GM12878 (cell line): ENCODE data around the gene DGLUCY. TPM values are rescaled to one million over a fixed set of nuclear protein-coding genes. Genes with fewer than 3 reads are reported as not detected.
A peak's percentile ranks its signal among the peaks of the same experiment; 100 is the strongest.

Experiments
- ATAC-seq: fragments of 200-7000 bp; cut with Tn5 transposase; 3 replicates; pipeline ENCODE4 v1.9.1; 2020; ENCODE audit warnings: mild to moderate bottlenecking, moderate library complexity
- BruUV-seq: library from RNA; stranded (reverse); fragments of 400-500 nt; replicated peaks from 2 replicates; lab custom pipeline; 2021; lab: Mats Ljungman, UMichigan
- CTCF ChIA-PET: fragments of 300-600 bp; sonication (Branson Sonifier 250); formaldehyde crosslinking; extraction: SDS; loops from one replicate; lab custom pipeline; 2021; ENCODE audit warnings: inconsistent platforms; lab: Yijun Ruan, JAX
- POLR2A ChIA-PET: fragments of 350-600 bp; formaldehyde crosslinking; extraction: SDS; loops from one replicate; lab custom pipeline; 2021; ENCODE audit warnings: inconsistent platforms; lab: Charles Lee
- RAD21 ChIA-PET: fragments of 300-600 bp; sonication (Branson Sonifier 250); formaldehyde crosslinking; loops from one replicate; lab custom pipeline; 2023; ENCODE audit warnings: antibody characterized with exemption; ENCODE audit not compliant: unreplicated experiment; lab: Charles Lee
- SMC1A ChIA-PET: fragments of 300-600 bp; sonication (Branson Sonifier 250); formaldehyde crosslinking; loops from one replicate; lab custom pipeline; 2023; ENCODE audit not compliant: unreplicated experiment, uncharacterized antibody; lab: Charles Lee
- DNase-seq: peaks from one replicate; pipeline ENCODE4 v3.0.0-alpha.2; 2011; ENCODE audit warnings: low read depth, low spot score
- FAIRE-seq: peaks from 3 replicates; lab custom pipeline; 2011; peaks lifted over from hg19 to GRCh38; lab: Jason Lieb, UNC
- H2AFZ ChIP-seq: 2 replicates; pipeline ENCODE4 v1.6.0; 2011; ENCODE audit warnings: low read depth, low read length, control low read depth; ENCODE audit not compliant: control insufficient read depth
- H3K27ac ChIP-seq: 2 replicates; pipeline ENCODE4 v1.5.1; 2011; ENCODE audit warnings: control low read depth; ENCODE audit not compliant: control insufficient read depth, insufficient read depth
- H3K27me3 ChIP-seq, 2 experiments: replicated peaks in 1 of 2; 2 replicates each; pipeline versions ENCODE4 v1.6.0 to v1.6.1; 2011; ENCODE audit warnings: low read length in 1 of 2; ENCODE audit not compliant: control insufficient read depth in 2 of 2, insufficient read depth in 2 of 2
- H3K36me3 ChIP-seq, 2 experiments: 2 replicates each; pipeline ENCODE4 v1.5.1; 2011; ENCODE audit warnings: low read length in 1 of 2; ENCODE audit not compliant: control insufficient read depth in 2 of 2, insufficient read depth in 2 of 2
- H3K4me1 ChIP-seq: 2 replicates; pipeline ENCODE4 v1.6.1; 2011; ENCODE audit warnings: mild to moderate bottlenecking, low read length, moderate library complexity, mixed read lengths; ENCODE audit not compliant: control insufficient read depth, insufficient read depth
- H3K4me2 ChIP-seq: 2 replicates; pipeline ENCODE4 v1.6.0; 2011; ENCODE audit warnings: control low read depth; ENCODE audit not compliant: control insufficient read depth, insufficient read depth
- H3K4me3 ChIP-seq: fragments of 200-600 bp; sonication (generic); 2 replicates; pipeline ENCODE4 v1.5.1; 2016
- H3K79me2 ChIP-seq: 2 replicates; pipeline ENCODE4 v1.6.0; 2011; ENCODE audit warnings: low read length; ENCODE audit not compliant: control insufficient read depth, insufficient read depth
- H3K9ac ChIP-seq: 2 replicates; pipeline ENCODE4 v1.8.0; 2011; ENCODE audit warnings: low read length, control low read depth, mixed read lengths; ENCODE audit not compliant: control insufficient read depth, insufficient read depth
- H3K9me3 ChIP-seq: replicated peaks from 3 replicates; pipeline ENCODE4 v1.5.1; 2011; ENCODE audit warnings: mild to moderate bottlenecking, low read length; ENCODE audit not compliant: control insufficient read depth, insufficient read depth
- H4K20me1 ChIP-seq: 2 replicates; pipeline ENCODE4 v1.6.0; 2011; ENCODE audit not compliant: control insufficient read depth, insufficient read depth
- ATF2 ChIP-seq: IDR thresholded peaks from 2 replicates; pipeline ENCODE4 v1.6.1; 2012; ENCODE audit warnings: low read length, inconsistent platforms
- CBX3 ChIP-seq: fragments of 200-600 bp; sonication (generic); IDR thresholded peaks from 2 replicates; pipeline ENCODE4 v1.6.1; 2016; ENCODE audit warnings: low read depth, borderline replicate concordance
- EP300 ChIP-seq, 2 experiments: fragments of 150-350 bp in 1 of 2; IDR thresholded peaks; 2 replicates each; pipeline ENCODE4 v1.6.1; 2011 to 2012; ENCODE audit warnings: low read depth in 2 of 2, low read length in 2 of 2, borderline replicate concordance in 1 of 2, improper control_type of control experiment in 1 of 2, inconsistent platforms in 1 of 2; ENCODE audit not compliant: control insufficient read depth in 1 of 2
- HDAC6 ChIP-seq: fragments of 200-600 bp; sonication (generic); IDR thresholded peaks from one replicate; pipeline ENCODE4 v1.8.0; 2017; ENCODE audit warnings: antibody characterized with exemption; ENCODE audit not compliant: unreplicated experiment
- MXI1 ChIP-seq: fragments of 150-350 bp; IDR thresholded peaks from 2 replicates; pipeline ENCODE4 v1.6.1; 2011; ENCODE audit warnings: low read depth, mild to moderate bottlenecking, inconsistent platforms, low read length, improper control_type of control experiment
- NR2C2 ChIP-seq: IDR thresholded peaks from 2 replicates; pipeline ENCODE4 v1.6.1; 2011; ENCODE audit warnings: borderline replicate concordance, low read depth; ENCODE audit not compliant: control insufficient read depth, insufficient read length
- SMARCA5 ChIP-seq: fragments of 450-650 bp; IDR thresholded peaks from 2 replicates; pipeline ENCODE4 v1.6.1; 2017; ENCODE audit warnings: mild to moderate bottlenecking
- SREBF1 ChIP-seq: IDR thresholded peaks from 2 replicates; pipeline ENCODE4 v1.6.1; 2012; ENCODE audit warnings: mild to moderate bottlenecking, low read length
- STAT1 ChIP-seq: fragments of 450-650 bp; conservative IDR thresholded peaks from 2 replicates; pipeline ENCODE4 v1.6.1; 2014; ENCODE audit warnings: antibody characterized with exemption, mild to moderate bottlenecking
- WRNIP1 ChIP-seq: IDR thresholded peaks from 2 replicates; pipeline ENCODE4 v1.6.1; 2011; ENCODE audit warnings: low read depth, low read length, improper control_type of control experiment, borderline replicate concordance
- YBX1 ChIP-seq: fragments of 450-650 bp; IDR thresholded peaks from 2 replicates; pipeline ENCODE4 v1.6.1; 2016; ENCODE audit warnings: antibody characterized with exemption
- WGBS: methylation state at CpG from one replicate; pipeline ENCODE4 v1.1.6; 2016; ENCODE audit warnings: low lambda C conversion rate; ENCODE audit not compliant: insufficient replicate concordance, insufficient coverage; ENCODE audit errors: missing lambda C conversion rate; 5-methylcytosine and 5-hydroxymethylcytosine counted together
- in situ Hi-C: fragments of 300-500 bp; cut with MboI; formaldehyde crosslinking; loops from 9 replicates; pipeline ENCODE4 v1.14.3; 2018; ENCODE audit warnings: mixed read lengths
- intact Hi-C: fragments of 100-400 bp; cut with micrococcal nuclease; formaldehyde crosslinking; loops from one replicate; pipeline ENCODE4 v1.14.2; 2022; ENCODE audit not compliant: unreplicated experiment
- polyA plus RNA-seq, 11 experiments: library from polyadenylated mRNA; depleted of rRNA in 4 of 11; unstranded in 6 of 11; stranded (reverse) in 5 of 11; fragments of >200 nt; fragmentation: Nextera tagmentation in 4 of 11; fragmentation: Illumina TruSeq in 1 of 11; extraction: Ambion mirVana in 4 of 11; extraction: Trizol in 1 of 11; gene quantifications; 1 replicate in 1 of 11; 2 replicates in 10 of 11; pipeline versions ENCODE4 v1.2.1 to v1.2.3, GENCODE V29; 2011 to 2016; ENCODE audit warnings: inconsistent platforms in 2 of 11, missing spikeins in 2 of 11, low read depth in 1 of 11
- total RNA-seq, 4 experiments: library from RNA; depleted of rRNA in 3 of 4; stranded (reverse); fragments of >200 nt in 3 of 4; fragmentation: Illumina TruSeq in 1 of 4; extraction: Trizol in 1 of 4; gene quantifications; 2 replicates each; pipeline versions ENCODE4 v1.2.1 to v1.2.3, GENCODE V29; 2013 to 2021

DGLUCY gene
- total and polyA plus RNA-seq, 10 of the 15 experiments (the other 5 are each of a cell fraction or from before 2014, with no cell fraction given), result 15.0 to 70.3 (median 55.1) TPM

GRCh38 chr14:91229005-91229382, 115.1 kb downstream of the DGLUCY start:
- CTCF ChIA-PET, result interaction anchor here (0.6 to 4.7 kb wide), 9 partner anchors 10 to 326 kb away, joined by 3 to 59 read pairs (median 4); partner anchors contain the start of gene GPR68
- FAIRE-seq (no peak), DNase-seq (no peak), ATAC-seq (no peak)
- POLR2A ChIA-PET, result interaction anchor here (0.5 to 4.6 kb wide), 6 partner anchors 10 to 69 kb away, joined by 3 to 108 read pairs (median 8); partner anchors contain the start of gene GPR68
- no peaks in the 10 kb centered on the region for H4K20me1 ChIP-seq
- TF ChIP-seq MXI1 (0 out of 2 replicates have a peak, but pooled peaks have one; percentile 2), CBX3 (no peak)
- peaks cover 53% of the 10 kb centered on the region for H3K4me1 ChIP-seq
- H2AFZ ChIP-seq, result no peak overlapping the region
- RAD21 ChIA-PET, result interaction anchor here (1.1 to 5.5 kb wide), 8 partner anchors 10 to 189 kb away, joined by 3 to 90 read pairs (median 10); partner anchors contain the start of genes CCDC88C and GPR68
- no peaks in the 10 kb centered on the region for H3K27me3 ChIP-seq
- peak overlapping the region; percentile 61 for H3K9ac ChIP-seq
- no peaks in the 10 kb centered on the region; the same call in 1 of the 2 replicates for H3K79me2 ChIP-seq
- SMC1A ChIA-PET, result interaction anchor here (0.9 to 5.7 kb wide), 9 partner anchors 13 to 145 kb away, joined by 3 to 142 read pairs (median 5); partner anchors contain the start of gene GPR68
- no TSS peak for BruUV-seq
- 0 out of 2 replicates have a peak overlapping the region, but pooled peaks have one; percentile 0 for H3K4me3 ChIP-seq
- peak overlapping the region; percentile 92 for H3K27ac ChIP-seq
- WGBS, result 29% methylated on average over 1 of the region's 1 CpG
- intact Hi-C loops (loop anchor here (1.0 to 2.0 kb wide), 2 partner anchors 21 to 58 kb away; no protein-coding TSS in a partner anchor), in situ Hi-C loops (no loop called here)
- peaks cover 4 to 6% of the 10 kb centered on the region in 2 experiments; a peak in 3 of 4 replicates for H3K36me3 ChIP-seq
- H3K4me2 ChIP-seq, result peak overlapping the region; percentile 73
- peaks cover 10% of the 10 kb centered on the region for H3K9me3 ChIP-seq

GRCh38 chr14:91229743-91230200, 115.9 kb downstream of the DGLUCY start:
- Histone ChIP-seq H3K79me2 (no peaks in the 10 kb centered on the region; the same call in 1 of the 2 replicates), H3K9me3 (peaks cover 10% of the 10 kb centered on the region), H3K9ac (peak overlapping the region; percentile 54; the same call in 1 of the 2 replicates), H3K27ac (peak overlapping the region; percentile 92), H4K20me1 (no peaks in the 10 kb centered on the region), H3K4me1 (peaks cover 53% of the 10 kb centered on the region), H3K4me3 (peak overlapping the region; percentile 29; the same call in 1 of the 2 replicates), H3K4me2 (peak overlapping the region; percentile 73), H3K27me3 (no peaks in the 10 kb centered on the region), H2AFZ (no peak overlapping the region), H3K36me3 (peaks cover 4 to 8% of the 10 kb centered on the region in 2 experiments; a peak in 3 of 4 replicates)
- BruUV-seq, result no TSS peak
- intact Hi-C loops, result loop anchor here (1.0 to 2.0 kb wide), 2 partner anchors 21 to 57 kb away; no protein-coding TSS in a partner anchor
- in situ Hi-C loops, result no loop called here
- peak; percentile 78 for ATAC-seq
- ChIA-PET CTCF (interaction anchor here (0.6 to 4.7 kb wide), 4 partner anchors 11 to 120 kb away, joined by 3 to 59 read pairs (median 4); partner anchors contain the start of gene GPR68), POLR2A (interaction anchor here (1.1 to 4.6 kb wide), 5 partner anchors 9 to 35 kb away, joined by 3 to 108 read pairs (median 12); partner anchors contain the start of gene GPR68), RAD21 (interaction anchor here (1.1 to 5.5 kb wide), 7 partner anchors 9 to 188 kb away, joined by 3 to 90 read pairs (median 16); partner anchors contain the start of genes CCDC88C and GPR68), SMC1A (interaction anchor here (0.9 to 5.7 kb wide), 6 partner anchors 12 to 59 kb away, joined by 3 to 142 read pairs (median 6); partner anchors contain the start of gene GPR68)
- DNase-seq, result peak; percentile 96
- WGBS, result under 1% methylated on average over 6 of the region's 6 CpGs
- peak; percentile 86 for FAIRE-seq
- TF ChIP-seq SMARCA5, result no peak
- TF ChIP-seq SREBF1, result no peak
- peak; percentile 73; the same call in 1 of the 2 replicates for TF ChIP-seq WRNIP1
- peak; percentile 89 to 91 for TF ChIP-seq EP300 (IDR thresholded peaks at IDR 0.05; ENCODE audit: borderline replicate concordance in 1 of 2, control insufficient read depth in 1 of 2, low read depth in 2 of 2, low read length in 2 of 2)
- TF ChIP-seq STAT1, result no peak
- TF ChIP-seq YBX1, result no peak
- peak; percentile 94 for TF ChIP-seq ATF2
- no peak for TF ChIP-seq NR2C2
- TF ChIP-seq HDAC6, result no peak
